HG03103 (cell line): Measurements from ENCODE around the gene SPINK5.

ENCODE experiments used
- ATAC-seq: cut with Tn5 transposase; IDR thresholded peaks from one replicate; pipeline ENCODE4 v1.9.1; 2021; ENCODE audit warnings: low read depth; ENCODE audit not compliant: unreplicated experiment

Gene SPINK5

DNA sequence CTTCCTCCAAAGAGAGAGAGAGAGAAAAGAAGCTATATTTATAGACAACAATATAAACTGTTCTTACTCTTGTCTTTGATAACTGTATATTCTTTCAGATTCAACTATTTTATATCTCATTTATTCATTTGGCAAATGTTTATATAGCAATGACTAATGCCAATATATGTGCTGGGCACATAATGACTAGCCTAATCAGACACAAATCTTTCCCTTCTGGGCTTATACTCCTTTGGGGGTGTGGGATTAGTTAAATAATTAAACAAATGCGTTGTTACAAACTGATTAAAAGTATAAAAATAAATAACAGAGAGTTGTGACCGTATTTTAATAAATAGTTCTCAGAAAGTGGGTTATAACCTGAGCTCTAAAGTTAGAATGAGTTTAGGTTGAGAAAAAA lies 108.6 kb downstream of the SPINK5 start:
- no peak for ATAC-seq

DNA sequence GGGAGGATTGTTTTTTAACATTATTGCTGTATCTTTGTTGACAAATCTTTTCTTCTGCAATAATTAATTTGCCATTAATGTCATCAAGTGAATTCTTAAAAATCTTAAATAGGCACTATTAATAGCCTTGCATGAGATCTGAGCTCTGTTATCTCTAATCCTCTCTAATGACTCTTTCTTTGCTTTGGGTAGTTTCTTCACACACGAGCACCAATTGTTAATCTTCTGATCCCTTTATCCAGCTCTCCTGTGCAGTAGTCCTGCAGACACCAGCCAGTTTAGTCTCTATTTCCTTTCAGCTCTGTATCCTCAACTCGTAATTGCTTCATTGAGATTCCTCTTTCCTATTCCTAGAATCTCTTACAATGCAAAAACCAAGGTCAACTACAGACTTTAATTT lies 112.7 kb downstream of the SPINK5 start:
- ATAC-seq, result no peak

DNA sequence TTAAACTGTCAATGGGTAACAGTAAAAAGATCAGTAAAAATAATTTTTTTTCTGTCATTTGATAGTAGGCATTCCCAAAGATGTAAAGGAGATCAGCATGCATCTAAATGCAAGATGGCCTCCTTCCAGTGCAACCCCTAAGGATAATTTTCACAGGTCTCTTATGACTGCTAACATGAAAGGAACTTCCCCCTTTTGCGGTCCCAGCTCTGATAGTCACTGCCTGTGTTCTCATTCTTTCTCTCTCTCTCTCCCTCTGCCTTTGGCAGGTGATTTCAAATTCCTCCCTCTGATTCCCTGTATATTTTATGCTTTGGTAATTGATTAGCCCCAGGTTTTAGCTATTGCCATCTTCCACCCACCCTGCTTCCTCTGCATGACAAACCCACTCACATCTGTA lies 113.4 kb downstream of the SPINK5 start:
- ATAC-seq, result no peak

DNA sequence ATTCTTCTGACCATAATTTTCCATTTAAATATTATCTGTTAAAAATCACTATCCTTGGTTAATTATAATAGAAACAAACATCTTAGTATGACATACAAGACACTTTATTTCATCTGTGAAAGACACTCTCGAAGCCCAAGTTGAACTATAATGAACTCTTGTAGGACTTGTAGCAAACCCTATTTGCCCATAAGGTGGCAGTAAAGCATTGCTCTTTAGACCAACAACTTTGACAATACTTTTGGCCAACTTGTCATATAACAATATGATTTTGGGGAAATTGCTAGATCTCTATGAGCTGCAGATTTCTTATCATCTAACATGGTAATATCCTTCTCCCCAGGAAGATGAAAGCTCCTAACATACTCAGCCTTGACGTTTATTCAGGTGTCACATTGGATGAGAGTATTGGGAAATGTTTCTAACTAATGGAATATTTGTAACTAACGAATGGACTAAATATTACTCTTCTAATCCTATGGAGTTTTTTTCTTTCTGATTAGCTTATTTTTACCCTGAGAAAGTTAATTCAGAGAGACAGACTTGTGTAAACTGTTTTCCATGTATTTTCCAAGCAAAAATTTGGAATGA lies 115.5 kb downstream of the SPINK5 start:
- no peak for ATAC-seq

DNA sequence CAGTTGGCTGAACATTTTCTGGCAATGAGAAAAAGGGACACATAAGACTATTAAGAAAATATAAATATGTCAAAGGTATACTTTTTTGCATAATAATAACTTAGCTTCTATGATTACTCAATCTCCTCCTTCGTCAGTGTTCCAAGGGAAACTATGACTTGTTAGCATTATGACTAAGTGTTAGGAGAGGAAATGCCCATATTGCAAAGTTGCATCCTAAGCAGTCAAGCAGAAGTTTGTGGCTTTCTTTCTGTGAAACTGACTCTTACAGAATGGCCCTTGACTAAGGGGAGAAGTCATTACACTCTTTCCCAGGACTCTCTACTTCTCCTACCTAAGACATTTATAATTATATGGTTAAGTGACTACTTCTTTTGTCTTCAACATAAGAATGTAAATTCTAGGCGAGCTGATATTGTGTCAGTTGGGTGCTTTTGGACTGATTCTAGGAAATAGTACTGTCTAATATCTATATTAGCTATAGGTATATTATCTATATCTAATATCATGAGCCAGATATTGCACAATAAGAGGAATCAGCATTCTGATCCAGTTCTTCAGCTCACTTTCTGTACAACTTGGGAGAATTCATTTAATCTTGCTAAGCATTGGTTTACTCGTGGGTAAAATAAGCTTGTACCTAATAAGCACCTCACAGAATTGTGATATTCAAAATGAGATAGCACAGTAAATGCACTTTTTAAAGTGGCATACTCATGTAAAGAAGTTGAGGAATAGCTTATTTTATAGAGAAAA lies 122.6 kb downstream of the SPINK5 start:
- no peak for ATAC-seq
